Measurements from ENCODE around the gene EVC2. TPM values are rescaled to one million over a fixed set of nuclear protein-coding genes. Genes with fewer than 3 reads are reported as not detected.
A peak's percentile ranks its signal among the peaks of the same experiment; 100 is the strongest.

EVC2 gene
- total RNA-seq, 2 experiments from 2014 or later: 3.4 TPM; not detected in 1

DNA sequence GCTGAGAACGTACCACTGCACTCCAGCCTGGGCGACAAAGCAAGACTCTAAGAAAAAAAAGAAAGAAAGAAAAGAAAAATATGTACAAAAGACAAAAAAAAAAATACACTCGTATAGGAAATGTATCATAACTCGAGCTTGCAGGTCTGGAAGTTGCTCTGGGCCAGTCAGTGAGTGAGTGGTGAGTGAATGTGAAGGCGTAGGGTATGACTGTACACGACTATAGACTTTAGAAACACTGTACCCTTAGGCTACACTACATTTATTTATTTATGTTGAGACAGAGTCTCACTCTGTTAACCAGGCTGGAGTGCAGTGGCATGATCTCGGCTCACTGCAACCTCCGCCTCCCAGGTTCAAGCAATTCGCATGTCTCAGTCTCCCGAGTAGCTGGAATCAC lies 29.4 kb downstream of the EVC2 start:
- ChIA-PET POLR2A (interaction anchor here (1.0 kb wide), 1 partner anchor 11 kb away, joined by 6 read pairs; no protein-coding TSS in a partner anchor), CTCF (ENCODE audit: unreplicated experiment) (no interaction called here)
- TF ChIP-seq, protein P1, sequence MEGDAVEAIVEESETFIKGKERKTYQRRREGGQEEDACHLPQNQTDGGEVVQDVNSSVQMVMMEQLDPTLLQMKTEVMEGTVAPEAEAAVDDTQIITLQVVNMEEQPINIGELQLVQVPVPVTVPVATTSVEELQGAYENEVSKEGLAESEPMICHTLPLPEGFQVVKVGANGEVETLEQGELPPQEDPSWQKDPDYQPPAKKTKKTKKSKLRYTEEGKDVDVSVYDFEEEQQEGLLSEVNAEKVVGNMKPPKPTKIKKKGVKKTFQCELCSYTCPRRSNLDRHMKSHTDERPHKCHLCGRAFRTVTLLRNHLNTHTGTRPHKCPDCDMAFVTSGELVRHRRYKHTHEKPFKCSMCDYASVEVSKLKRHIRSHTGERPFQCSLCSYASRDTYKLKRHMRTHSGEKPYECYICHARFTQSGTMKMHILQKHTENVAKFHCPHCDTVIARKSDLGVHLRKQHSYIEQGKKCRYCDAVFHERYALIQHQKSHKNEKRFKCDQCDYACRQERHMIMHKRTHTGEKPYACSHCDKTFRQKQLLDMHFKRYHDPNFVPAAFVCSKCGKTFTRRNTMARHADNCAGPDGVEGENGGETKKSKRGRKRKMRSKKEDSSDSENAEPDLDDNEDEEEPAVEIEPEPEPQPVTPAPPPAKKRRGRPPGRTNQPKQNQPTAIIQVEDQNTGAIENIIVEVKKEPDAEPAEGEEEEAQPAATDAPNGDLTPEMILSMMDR (conservative IDR thresholded peaks at IDR 0.05; ENCODE audit: low read length): no peak
- TF ChIP-seq EZH2phosphoT487 (IDR thresholded peaks at IDR 0.05; ENCODE audit: borderline replicate concordance, low read depth, low read length): no peak
- H3K79me2 ChIP-seq (ENCODE audit: insufficient read depth, low read depth, low read length): no peaks in the 10 kb centered on the region
- no peaks in the 10 kb centered on the region for H3K9me2 ChIP-seq (ENCODE audit: insufficient read depth, low read length)
- no peak overlapping the region for H2AFZ ChIP-seq (ENCODE audit: low read length)
- no peak overlapping the region for H3K4me3 ChIP-seq (ENCODE audit: low read depth, low read length, poor library complexity, severe bottlenecking)
- no peaks in the 10 kb centered on the region for H3K36me3 ChIP-seq (ENCODE audit: insufficient read depth, low read length)
- BruUV-seq (replicated peaks): no TSS peak
- no peak overlapping the region for H3K4me2 ChIP-seq (ENCODE audit: low read length)
- no peaks in the 10 kb centered on the region for H3K4me1 ChIP-seq (ENCODE audit: insufficient read depth, low read length, poor library complexity, severe bottlenecking)
- intact Hi-C loops (cut with micrococcal nuclease; ENCODE audit: unreplicated experiment): no loop called here
- H3K27ac ChIP-seq (ENCODE audit: low read depth, low read length, poor library complexity, severe bottlenecking): no peak overlapping the region
- no peaks in the 10 kb centered on the region for H3K9me3 ChIP-seq (ENCODE audit: low read length)
- no peaks in the 10 kb centered on the region for H4K20me1 ChIP-seq (ENCODE audit: insufficient read depth, low read length)
- no peak for DNase-seq (ENCODE audit: low spot score)

DNA sequence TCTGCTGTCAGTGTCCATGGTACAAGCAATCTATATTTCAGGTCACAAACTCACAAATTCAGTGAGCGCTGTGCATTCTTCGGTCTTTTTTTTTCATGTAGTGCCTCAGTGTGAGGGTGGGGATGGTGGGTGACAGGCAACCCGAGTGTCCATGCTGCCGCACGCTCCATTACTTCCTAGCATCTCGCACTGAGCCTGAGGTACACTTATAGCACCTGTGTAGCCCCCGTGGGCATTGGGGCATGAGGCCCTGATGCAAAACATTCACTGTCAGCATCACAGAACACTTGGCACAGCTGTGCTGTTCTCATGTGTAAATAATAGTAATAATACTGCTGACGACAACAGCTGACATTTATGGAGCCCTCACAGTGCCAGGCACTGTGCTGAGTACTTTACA lies 31.6 kb downstream of the EVC2 start:
- no peak for TF ChIP-seq EZH2phosphoT487 (IDR thresholded peaks at IDR 0.05; ENCODE audit: borderline replicate concordance, low read depth, low read length)
- H3K27ac ChIP-seq (ENCODE audit: low read depth, low read length, poor library complexity, severe bottlenecking): no peak overlapping the region
- intact Hi-C loops (cut with micrococcal nuclease; ENCODE audit: unreplicated experiment): no loop called here
- H3K4me2 ChIP-seq (ENCODE audit: low read length): peak overlapping the region; percentile 34; the same call in 1 of the 2 replicates
- peak; percentile 20 for DNase-seq (ENCODE audit: low spot score)
- H3K4me1 ChIP-seq (ENCODE audit: insufficient read depth, low read length, poor library complexity, severe bottlenecking): no peaks in the 10 kb centered on the region
- no peaks in the 10 kb centered on the region for H3K79me2 ChIP-seq (ENCODE audit: insufficient read depth, low read depth, low read length)
- no peak overlapping the region for H3K4me3 ChIP-seq (ENCODE audit: low read depth, low read length, poor library complexity, severe bottlenecking)
- H3K9me3 ChIP-seq (ENCODE audit: low read length): no peaks in the 10 kb centered on the region
- POLR2A ChIA-PET: no interaction called here
- no peak overlapping the region for H2AFZ ChIP-seq (ENCODE audit: low read length)
- no peaks in the 10 kb centered on the region for H4K20me1 ChIP-seq (ENCODE audit: insufficient read depth, low read length)
- H3K36me3 ChIP-seq (ENCODE audit: insufficient read depth, low read length): no peaks in the 10 kb centered on the region
- H3K9me2 ChIP-seq (ENCODE audit: insufficient read depth, low read length): no peaks in the 10 kb centered on the region
- CTCF ChIA-PET (ENCODE audit: unreplicated experiment): interaction anchor here (0.6 kb wide), 1 partner anchor 957 kb away, joined by 3 read pairs; no protein-coding TSS in a partner anchor
- BruUV-seq (replicated peaks): no TSS peak

DNA sequence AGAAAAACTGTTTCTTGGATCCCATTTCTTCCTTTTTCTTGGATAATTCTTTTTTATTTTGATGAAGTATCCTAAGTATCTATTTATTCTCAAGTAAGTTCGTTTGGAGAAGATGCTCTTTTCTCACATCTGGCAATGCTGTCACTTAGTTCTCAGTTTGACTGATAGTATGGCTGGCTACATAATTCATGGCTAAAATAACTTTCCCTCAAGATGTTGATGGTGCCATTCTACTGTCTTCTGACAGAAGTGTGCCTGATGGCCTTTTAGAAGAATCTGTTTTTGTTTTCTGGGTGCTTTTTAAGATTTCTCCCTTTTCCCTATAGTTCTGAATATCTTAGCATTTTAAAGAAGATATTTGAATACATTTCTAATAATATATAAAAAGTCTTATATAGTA lies 41.6 kb downstream of the EVC2 start:
- intact Hi-C loops (cut with micrococcal nuclease; ENCODE audit: unreplicated experiment): no loop called here
- no peak for DNase-seq (ENCODE audit: low spot score)
- TF ChIP-seq, protein P1 (conservative IDR thresholded peaks at IDR 0.05; ENCODE audit: low read length): no peak
- TF ChIP-seq EZH2phosphoT487 (IDR thresholded peaks at IDR 0.05; ENCODE audit: borderline replicate concordance, low read depth, low read length): no peak

More for the DNA sequence above, 41.6 kb downstream of the EVC2 start:
- Histone ChIP-seq H3K36me3 (ENCODE audit: insufficient read depth, low read length) (no peaks in the 10 kb centered on the region), H3K4me2 (ENCODE audit: low read length) (no peak overlapping the region), H3K4me3 (ENCODE audit: low read depth, low read length, poor library complexity, severe bottlenecking) (no peak overlapping the region), H3K9me3 (ENCODE audit: low read length) (no peaks in the 10 kb centered on the region), H3K27ac (ENCODE audit: low read depth, low read length, poor library complexity, severe bottlenecking) (no peak overlapping the region), H3K4me1 (ENCODE audit: insufficient read depth, low read length, poor library complexity, severe bottlenecking) (no peaks in the 10 kb centered on the region), H3K9me2 (ENCODE audit: insufficient read depth, low read length) (no peaks in the 10 kb centered on the region), H4K20me1 (ENCODE audit: insufficient read depth, low read length) (no peaks in the 10 kb centered on the region), H2AFZ (ENCODE audit: low read length) (no peak overlapping the region), H3K79me2 (ENCODE audit: insufficient read depth, low read depth, low read length) (no peaks in the 10 kb centered on the region)
- POLR2A ChIA-PET: no interaction called here
- no TSS peak for BruUV-seq (replicated peaks)
- CTCF ChIA-PET (ENCODE audit: unreplicated experiment): no interaction called here
